ENCODE measurements around the gene PSME3IP1. TPM values are rescaled to one million over a fixed set of nuclear protein-coding genes. Genes with fewer than 3 reads are reported as not detected.

Gene PSME3IP1
- total and polyA plus RNA-seq, 9 of the 15 experiments (the other 6 are each of a cell fraction or from before 2014, with no cell fraction given): 63.8 to 187 (median 142) TPM

GRCh38 chr16:57178793-57179212 lies 7.0 kb downstream of the PSME3IP1 start (continued):
- TF ChIP-seq, protein P1, sequence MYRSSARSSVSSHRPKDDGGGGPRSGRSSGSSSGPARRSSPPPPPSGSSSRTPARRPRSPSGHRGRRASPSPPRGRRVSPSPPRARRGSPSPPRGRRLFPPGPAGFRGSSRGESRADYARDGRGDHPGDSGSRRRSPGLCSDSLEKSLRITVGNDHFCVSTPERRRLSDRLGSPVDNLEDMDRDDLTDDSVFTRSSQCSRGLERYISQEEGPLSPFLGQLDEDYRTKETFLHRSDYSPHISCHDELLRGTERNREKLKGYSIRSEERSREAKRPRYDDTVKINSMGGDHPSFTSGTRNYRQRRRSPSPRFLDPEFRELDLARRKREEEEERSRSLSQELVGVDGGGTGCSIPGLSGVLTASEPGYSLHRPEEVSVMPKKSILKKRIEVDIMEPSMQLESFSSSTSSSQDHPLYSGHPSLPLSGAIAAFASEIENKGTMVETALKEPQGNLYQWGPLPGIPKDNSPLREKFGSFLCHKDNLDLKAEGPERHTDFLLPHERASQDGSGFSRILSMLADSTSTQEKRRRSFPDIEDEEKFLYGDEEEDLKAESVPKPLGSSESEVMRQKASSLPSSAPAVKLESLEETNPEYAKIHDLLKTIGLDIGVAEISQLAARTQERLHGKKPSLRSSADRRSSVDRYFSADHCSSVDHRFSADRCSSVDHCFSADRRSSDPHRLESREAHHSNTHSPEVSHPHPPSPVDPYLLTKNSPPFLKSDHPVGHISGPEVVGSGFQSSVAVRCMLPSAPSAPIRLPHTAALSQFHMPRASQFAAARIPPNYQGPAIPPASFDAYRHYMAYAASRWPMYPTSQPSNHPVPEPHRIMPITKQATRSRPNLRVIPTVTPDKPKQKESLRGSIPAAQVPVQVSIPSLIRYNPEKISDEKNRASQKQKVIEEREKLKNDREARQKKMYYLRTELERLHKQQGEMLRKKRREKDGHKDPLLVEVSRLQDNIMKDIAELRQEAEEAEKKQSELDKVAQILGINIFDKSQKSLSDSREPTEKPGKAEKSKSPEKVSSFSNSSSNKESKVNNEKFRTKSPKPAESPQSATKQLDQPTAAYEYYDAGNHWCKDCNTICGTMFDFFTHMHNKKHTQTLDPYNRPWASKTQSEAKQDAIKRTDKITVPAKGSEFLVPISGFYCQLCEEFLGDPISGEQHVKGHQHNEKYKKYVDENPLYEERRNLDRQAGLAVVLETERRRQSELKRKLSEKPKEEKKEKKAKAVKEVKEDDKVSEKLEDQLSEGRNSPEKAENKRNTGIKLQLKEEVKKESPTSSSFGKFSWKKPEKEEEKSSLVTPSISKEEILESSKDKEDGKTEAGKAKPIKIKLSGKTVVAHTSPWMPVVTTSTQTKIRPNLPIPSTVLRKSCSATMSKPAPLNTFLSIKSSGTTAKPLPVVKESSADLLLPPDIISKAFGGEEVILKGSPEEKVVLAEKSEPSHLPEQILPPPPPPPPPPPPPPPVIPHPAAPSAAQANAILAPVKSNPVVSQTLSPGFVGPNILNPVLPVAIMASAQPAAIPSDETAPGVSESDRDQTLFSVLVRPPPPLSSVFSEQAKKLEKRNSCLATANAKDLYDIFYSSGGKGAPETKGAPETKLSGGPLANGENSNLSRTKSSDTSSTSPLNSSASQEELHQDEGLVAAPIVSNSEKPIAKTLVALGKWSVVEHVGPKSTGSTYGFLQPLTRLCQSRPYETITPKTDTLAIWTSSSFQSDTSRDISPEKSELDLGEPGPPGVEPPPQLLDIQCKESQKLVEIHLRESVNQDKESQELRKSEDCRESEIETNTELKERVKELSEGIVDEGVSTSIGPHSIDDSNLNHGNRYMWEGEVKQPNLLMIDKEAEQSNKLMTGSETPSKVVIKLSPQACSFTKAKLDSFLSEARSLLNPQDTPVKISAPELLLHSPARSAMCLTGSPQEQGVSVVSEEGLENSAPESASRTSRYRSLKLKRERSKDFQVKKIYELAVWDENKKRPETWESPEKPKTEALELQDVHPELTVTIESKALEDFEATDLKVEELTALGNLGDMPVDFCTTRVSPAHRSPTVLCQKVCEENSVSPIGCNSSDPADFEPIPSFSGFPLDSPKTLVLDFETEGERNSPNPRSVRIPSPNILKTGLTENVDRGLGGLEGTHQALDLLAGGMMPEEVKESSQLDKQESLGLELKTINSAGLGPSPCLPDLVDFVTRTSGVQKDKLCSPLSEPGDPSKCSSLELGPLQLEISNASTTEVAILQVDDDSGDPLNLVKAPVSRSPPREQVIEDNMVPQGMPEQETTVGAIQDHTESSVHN (IDR thresholded peaks at IDR 0.05; ENCODE audit: borderline replicate concordance in 1 of 2, low read depth in 1 of 2): no peak

- no peaks in the 10 kb centered on the region for H3K27me3 ChIP-seq (ENCODE audit: control insufficient read depth in 2 of 2, insufficient read depth in 2 of 2, low read length in 2 of 2)
- TF ChIP-seq CBX2 (IDR thresholded peaks at IDR 0.05; ENCODE audit: insufficient read depth, low read length, poor library complexity, severe bottlenecking): no peak
- no peak for TF ChIP-seq RFX1 (IDR thresholded peaks at IDR 0.05)
- no peak for TF ChIP-seq ZNF699 (CRISPR knock-in tag; IDR thresholded peaks at IDR 0.05; ENCODE audit: insufficient replicate concordance)
- no peak for TF ChIP-seq FOXP4 (CRISPR knock-in tag; IDR thresholded peaks at IDR 0.05; ENCODE audit: borderline replicate concordance)
- CTCF ChIA-PET (ENCODE audit: low intra/inter-chr PET ratio): no interaction called here
- DNase-seq (ENCODE audit: extremely low read depth in 1 of 4, low spot score in 3 of 4): no peak
- intact Hi-C loops (cut with micrococcal nuclease) (no loop called here), in situ Hi-C loops (cut with MboI) (no loop called here)
- H3K27ac ChIP-seq (ENCODE audit: extremely low read depth, low read depth, low read length): no peak overlapping the region
- peaks cover 16% of the 10 kb centered on the region for H3K36me3 ChIP-seq (ENCODE audit: control insufficient read depth, insufficient read depth, low read length)
- H4K20me1 ChIP-seq (replicated peaks; ENCODE audit: control insufficient read depth, insufficient read depth, low read length): no peaks in the 10 kb centered on the region
- WGBS (ENCODE audit: insufficient coverage, low coverage, missing lambda C conversion rate): 87% methylated on average over 3 of the region's 3 CpGs
- no peaks in the 10 kb centered on the region for H3K9me3 ChIP-seq (replicated peaks; ENCODE audit: control insufficient read depth, insufficient read depth, low read depth, low read length)
- POLR2A ChIA-PET: interaction anchor here (0.6 to 1.3 kb wide), 2 partner anchors 17 to 239 kb away, joined by 3 to 4 read pairs; no protein-coding TSS in a partner anchor
- no peak for ATAC-seq
- peaks cover 34% of the 10 kb centered on the region for H3K79me2 ChIP-seq (ENCODE audit: control insufficient read depth, insufficient read depth, low read length)
- H2AFZ ChIP-seq (ENCODE audit: low read depth, low read length): no peak overlapping the region
- no TSS peak for BruUV-seq (replicated peaks)
- H3K4me3 ChIP-seq: no peak overlapping the region
- no peak for FAIRE-seq
- H3K4me1 ChIP-seq (replicated peaks in 1 of 2; ENCODE audit: control insufficient read depth in 2 of 2, insufficient read depth in 2 of 2, low read length in 2 of 2): no peaks in the 10 kb centered on the region; a peak in 1 of 5 replicates
- no peaks in the 10 kb centered on the region for H3K9me1 ChIP-seq (ENCODE audit: control insufficient read depth, insufficient read depth, low read length)
- H3K9ac ChIP-seq (ENCODE audit: insufficient read depth in 1 of 2, low read depth in 2 of 2, low read length in 2 of 2): no peak overlapping the region
- no peak overlapping the region for H3K4me2 ChIP-seq (ENCODE audit: insufficient read depth, low read length)
These were observed 7.6 kb downstream of the PSME3IP1 start for GRCh38 chr16:57178196-57178595.

Data from K562 (cell line).